CD4-positive, alpha-beta T cell (primary cell): Measurements from ENCODE around the gene LPAR6. TPM values are rescaled to one million over a fixed set of nuclear protein-coding genes. Genes with fewer than 3 reads are reported as not detected.
A peak's percentile ranks its signal among the peaks of the same experiment; 100 is the strongest.
"Not testable (repeated sequence)": the region's sequence is repeated elsewhere in the genome, so short reads cannot be mapped to it uniquely, and the experiment has no call there.

Source experiments
- ATAC-seq: fragments of 200-7000 bp; cut with Tn5 transposase; one replicate; pipeline ENCODE4 v1.10.0; 2022; ENCODE audit warnings: mild to moderate bottlenecking; ENCODE audit not compliant: poor library complexity
- CTCF ChIA-PET: fragments of 350-600 bp; sonication (Branson Sonifier 250); formaldehyde crosslinking; loops from one replicate; lab custom pipeline; 2021; ENCODE audit warnings: antibody characterized with exemption, inconsistent platforms; lab: Charles Lee
- POLR2A ChIA-PET: fragments of 350-600 bp; sonication (Branson Sonifier 250); formaldehyde crosslinking; loops from one replicate; lab custom pipeline; 2021; ENCODE audit warnings: antibody characterized with exemption, inconsistent platforms; lab: Charles Lee
- DNase-seq, 14 experiments: peaks; one replicate each; pipeline ENCODE4 v3.0.0-alpha.2; 2013 to 2020; ENCODE audit warnings: mixed read lengths in 2 of 14
- H3K27ac ChIP-seq, 2 donors: one replicate each; pipeline versions ENCODE4 v1.5.1 to v1.7.0; 2013; ENCODE audit warnings: low read length in 2 of 2, low read depth in 1 of 2, mild to moderate bottlenecking in 1 of 2
- H3K27me3 ChIP-seq, 2 experiments: 1 replicate in 1 of 2; 2 replicates in 1 of 2; pipeline versions ENCODE4 v1.6.1 to v1.7.0; 2013; ENCODE audit warnings: low read length in 2 of 2, control low read depth in 1 of 2, mild to moderate bottlenecking in 1 of 2, moderate library complexity in 1 of 2; ENCODE audit not compliant: insufficient read depth in 2 of 2, control insufficient read depth in 1 of 2
- H3K36me3 ChIP-seq: one replicate; pipeline ENCODE4 v1.6.1; 2013; ENCODE audit warnings: low read length, control low read depth; ENCODE audit not compliant: insufficient read depth
- H3K4me1 ChIP-seq: one replicate; pipeline ENCODE4 v1.6.1; 2013; ENCODE audit warnings: low read length, control low read depth; ENCODE audit not compliant: insufficient read depth
- H3K4me3 ChIP-seq: one replicate; pipeline ENCODE4 v1.5.1; 2013; ENCODE audit warnings: mild to moderate bottlenecking, low read length, moderate library complexity
- H3K9me3 ChIP-seq, 2 experiments: 1 replicate in 1 of 2; 2 replicates in 1 of 2; pipeline versions ENCODE4 v1.6.1 to v1.7.0; 2013; ENCODE audit warnings: low read length in 2 of 2, mild to moderate bottlenecking in 2 of 2, control low read depth in 1 of 2, moderate library complexity in 1 of 2; ENCODE audit not compliant: control insufficient read depth in 1 of 2, insufficient read depth in 1 of 2
- H3K27ac Mint-ChIP-seq: one replicate; pipeline ENCODE4 v1.8.0; 2020; ENCODE audit warnings: mixed read lengths
- H3K27me3 Mint-ChIP-seq: one replicate; pipeline ENCODE4 v1.8.0; 2021; ENCODE audit warnings: mixed read lengths
- H3K36me3 Mint-ChIP-seq: one replicate; pipeline ENCODE4 v1.8.0; 2021; ENCODE audit warnings: low read depth, mixed read lengths
- H3K4me1 Mint-ChIP-seq: one replicate; pipeline ENCODE4 v1.8.0; 2021; ENCODE audit warnings: low read depth, mixed read lengths
- H3K4me3 Mint-ChIP-seq: one replicate; pipeline ENCODE4 v1.8.0; 2020; ENCODE audit warnings: mild to moderate bottlenecking, mixed read lengths
- H3K9me3 Mint-ChIP-seq: one replicate; pipeline ENCODE4 v1.8.0; 2020; ENCODE audit warnings: mixed read lengths
- intact Hi-C, 2 experiments: fragments of 100-400 bp; cut with DNase I in 1 of 2; cut with micrococcal nuclease in 1 of 2; formaldehyde crosslinking; loops; one replicate each; pipeline versions ENCODE4 v1.15.1 to v1.9.0; 2023 to 2025; cut with DNase I, micrococcal nuclease
- polyA plus RNA-seq, 2 donors: library from polyadenylated mRNA; unstranded; fragments of 120-200 nt; gene quantifications; one replicate each; pipeline ENCODE4 v1.2.1, GENCODE V29; 2013
- total RNA-seq, 174 experiments: library from RNA in 2 of 174; stranded (reverse) in 2 of 174; gene quantifications; one replicate each; pipeline ENCODE4 v1.2.3 and lab custom pipeline; 2021 to 2026
- TF ChIP-seq, protein P1 (sequence below): fragments of 200-600 bp; IDR thresholded peaks from one replicate; pipeline ENCODE4 v1.8.0; 2022; ENCODE audit warnings: antibody characterized with exemption, mild to moderate bottlenecking

The LPAR6 gene, protein sequence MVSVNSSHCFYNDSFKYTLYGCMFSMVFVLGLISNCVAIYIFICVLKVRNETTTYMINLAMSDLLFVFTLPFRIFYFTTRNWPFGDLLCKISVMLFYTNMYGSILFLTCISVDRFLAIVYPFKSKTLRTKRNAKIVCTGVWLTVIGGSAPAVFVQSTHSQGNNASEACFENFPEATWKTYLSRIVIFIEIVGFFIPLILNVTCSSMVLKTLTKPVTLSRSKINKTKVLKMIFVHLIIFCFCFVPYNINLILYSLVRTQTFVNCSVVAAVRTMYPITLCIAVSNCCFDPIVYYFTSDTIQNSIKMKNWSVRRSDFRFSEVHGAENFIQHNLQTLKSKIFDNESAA
- total RNA-seq = 10 to 100 TPM; 15.5 to 19.4 TPM
- 150 TPM for polyA plus RNA-seq (2013, experiment 1 of 2)
- 105 TPM for polyA plus RNA-seq (2013, experiment 2 of 2)
- total RNA-seq (lab: John Stamatoyannopoulos, UW) = 3.2 to 434 (median 113) reads per million in 172 experiments

DNA sequence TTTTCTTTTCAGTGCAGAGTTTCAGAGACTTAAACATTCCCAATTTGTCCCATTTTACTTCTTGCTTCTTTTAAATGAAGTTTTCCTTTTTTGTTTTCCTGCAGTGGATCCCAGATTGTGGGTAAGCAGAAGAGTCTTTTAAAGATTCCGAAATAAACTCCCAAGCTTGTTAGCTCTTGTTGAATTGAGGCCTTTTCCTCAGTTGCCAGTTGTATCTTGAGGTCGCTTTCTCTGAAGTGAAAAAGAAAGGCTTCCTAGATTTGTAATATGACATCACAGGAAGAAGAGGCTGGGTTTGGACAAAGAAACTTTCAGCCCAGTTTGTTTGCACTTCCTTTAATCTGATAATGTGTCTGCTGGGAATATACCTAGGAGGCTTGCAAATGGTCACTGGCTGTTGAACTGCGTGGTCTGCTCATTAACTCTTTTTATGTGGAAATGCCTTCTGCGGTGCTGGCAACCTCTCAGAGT lies at the start of gene LPAR6:
LPAR6 (minus strand) TSS at position 233 of the 471 bp plus-strand sequence. CDS start 690 bp downstream, outside the sequence.
- DNase-seq (peak in 4 of 14 experiments; percentile 23 to 87 (median 72)), ATAC-seq (peak; percentile 52)
- peak within 1 kb of the TSS; percentile 67 to 78 for H3K27ac ChIP-seq
- H3K9me3 Mint-ChIP-seq = no peaks in the 10 kb centered on the region
- no peaks in the 10 kb centered on the region for H3K27me3 ChIP-seq
- no peaks in the 10 kb centered on the region for H3K9me3 ChIP-seq
- H3K27me3 Mint-ChIP-seq = no peaks in the 10 kb centered on the region
- TF ChIP-seq, protein P1, sequence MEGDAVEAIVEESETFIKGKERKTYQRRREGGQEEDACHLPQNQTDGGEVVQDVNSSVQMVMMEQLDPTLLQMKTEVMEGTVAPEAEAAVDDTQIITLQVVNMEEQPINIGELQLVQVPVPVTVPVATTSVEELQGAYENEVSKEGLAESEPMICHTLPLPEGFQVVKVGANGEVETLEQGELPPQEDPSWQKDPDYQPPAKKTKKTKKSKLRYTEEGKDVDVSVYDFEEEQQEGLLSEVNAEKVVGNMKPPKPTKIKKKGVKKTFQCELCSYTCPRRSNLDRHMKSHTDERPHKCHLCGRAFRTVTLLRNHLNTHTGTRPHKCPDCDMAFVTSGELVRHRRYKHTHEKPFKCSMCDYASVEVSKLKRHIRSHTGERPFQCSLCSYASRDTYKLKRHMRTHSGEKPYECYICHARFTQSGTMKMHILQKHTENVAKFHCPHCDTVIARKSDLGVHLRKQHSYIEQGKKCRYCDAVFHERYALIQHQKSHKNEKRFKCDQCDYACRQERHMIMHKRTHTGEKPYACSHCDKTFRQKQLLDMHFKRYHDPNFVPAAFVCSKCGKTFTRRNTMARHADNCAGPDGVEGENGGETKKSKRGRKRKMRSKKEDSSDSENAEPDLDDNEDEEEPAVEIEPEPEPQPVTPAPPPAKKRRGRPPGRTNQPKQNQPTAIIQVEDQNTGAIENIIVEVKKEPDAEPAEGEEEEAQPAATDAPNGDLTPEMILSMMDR = no peak
- peaks cover 4% of the 10 kb centered on the region for H3K36me3 ChIP-seq
- intact Hi-C loops = loop anchor here (1.0 to 5.0 kb wide), 7 partner anchors 10 to 168 kb away; partner anchors contain the start of gene RCBTB2 (in 1 of the 2)
- ChIA-PET CTCF (interaction anchor here (1.2 to 1.3 kb wide), 2 partner anchors 13 to 167 kb away, joined by 3 to 4 read pairs; no protein-coding TSS in a partner anchor), POLR2A (interaction anchor here (0.5 to 3.7 kb wide), 14 partner anchors 11 to 376 kb away, joined by 3 to 39 read pairs (median 5); partner anchors contain the start of genes MED4, NUDT15 and RCBTB2)
- peaks cover 12% of the 10 kb centered on the region for H3K4me1 ChIP-seq
- peak within 1 kb of the TSS; percentile 95 for H3K27ac Mint-ChIP-seq
- peaks cover 29% of the 10 kb centered on the region for H3K36me3 Mint-ChIP-seq
- H3K4me1 Mint-ChIP-seq = peaks cover 44% of the 10 kb centered on the region
- H3K4me3 ChIP-seq = peak within 1 kb of the TSS; percentile 88
- peak within 1 kb of the TSS; percentile 95 for H3K4me3 Mint-ChIP-seq

DNA sequence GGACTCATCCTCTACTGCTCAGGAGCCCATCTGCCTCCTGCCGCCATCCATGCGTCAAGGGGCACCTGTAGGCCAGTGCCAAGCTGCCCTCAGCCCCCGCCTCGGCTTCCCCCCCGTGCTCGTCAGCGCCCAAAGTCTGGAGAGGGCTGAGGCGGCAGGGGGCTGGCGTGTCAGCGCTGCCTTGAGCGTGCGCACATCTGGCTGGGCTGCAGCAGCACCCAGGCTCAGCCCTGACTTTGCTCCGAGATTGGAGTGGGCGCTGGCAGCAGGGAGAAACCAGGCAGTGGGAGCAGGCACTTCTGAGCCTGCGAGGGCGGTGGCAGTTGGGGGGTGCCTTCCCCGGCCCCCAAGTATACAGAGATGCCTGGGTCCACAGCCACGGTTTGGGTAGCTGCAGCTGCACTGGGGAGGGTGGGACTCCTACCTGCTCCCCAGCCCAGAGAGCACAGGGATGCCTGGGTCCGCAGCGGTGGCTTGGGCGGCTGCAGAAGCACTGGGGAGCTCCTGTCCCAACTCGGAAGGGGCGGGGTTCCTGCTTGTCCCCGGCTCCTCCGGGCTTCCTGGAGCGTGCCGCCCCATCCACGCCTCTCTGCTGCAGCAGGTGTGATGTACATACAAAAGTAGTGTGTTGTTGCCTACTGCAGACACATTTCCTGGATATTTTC lies 44.8 kb upstream of the LPAR6 start:
- H3K27me3 Mint-ChIP-seq = no peaks in the 10 kb centered on the region
- no peaks in the 10 kb centered on the region for H3K9me3 ChIP-seq
- ATAC-seq = no peak
- peaks cover 33% of the 10 kb centered on the region for H3K36me3 ChIP-seq
- no peak overlapping the region for H3K27ac Mint-ChIP-seq
- no peak overlapping the region for H3K4me3 ChIP-seq
- no peak overlapping the region for H3K4me3 Mint-ChIP-seq
- no peaks in the 10 kb centered on the region for H3K27me3 ChIP-seq
- H3K4me1 ChIP-seq = no peaks in the 10 kb centered on the region
- peaks cover 6% of the 10 kb centered on the region for H3K4me1 Mint-ChIP-seq
- intact Hi-C loops = no loop called here
- H3K27ac ChIP-seq = no peak overlapping the region
- TF ChIP-seq, protein P1 = no peak
- ChIA-PET CTCF (no interaction called here), POLR2A (interaction anchor here (1.0 to 1.3 kb wide), 3 partner anchors 48 to 75 kb away, joined by 3 read pairs; no protein-coding TSS in a partner anchor)
- DNase-seq = no peak
- peaks cover 78% of the 10 kb centered on the region for H3K36me3 Mint-ChIP-seq
- no peaks in the 10 kb centered on the region for H3K9me3 Mint-ChIP-seq

DNA sequence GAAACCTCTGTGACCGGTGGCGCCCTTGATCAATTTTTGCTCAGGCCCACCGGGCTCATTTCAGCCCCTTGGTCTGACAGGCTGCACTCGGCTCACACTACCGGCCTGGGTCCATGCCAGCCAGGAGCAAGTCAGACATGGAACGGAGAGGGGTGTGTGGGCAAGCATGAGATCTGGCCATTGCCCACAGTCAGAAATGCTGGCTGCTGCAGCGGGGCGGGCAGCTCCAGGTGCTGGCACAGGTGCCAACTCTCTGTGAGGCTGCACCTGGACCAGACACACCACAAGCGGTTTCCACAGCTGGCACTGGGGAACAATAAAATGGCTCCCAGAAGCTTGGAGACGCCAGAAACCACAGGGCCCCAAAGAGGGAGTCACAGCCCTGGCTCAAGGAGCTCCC lies 43.6 kb upstream of the LPAR6 start:
- CTCF ChIA-PET = interaction anchor here (2.2 kb wide), 1 partner anchor 49 kb away, joined by 5 read pairs; no protein-coding TSS in a partner anchor
- H3K27ac Mint-ChIP-seq = no peak overlapping the region
- intact Hi-C loops = no loop called here

DNA sequence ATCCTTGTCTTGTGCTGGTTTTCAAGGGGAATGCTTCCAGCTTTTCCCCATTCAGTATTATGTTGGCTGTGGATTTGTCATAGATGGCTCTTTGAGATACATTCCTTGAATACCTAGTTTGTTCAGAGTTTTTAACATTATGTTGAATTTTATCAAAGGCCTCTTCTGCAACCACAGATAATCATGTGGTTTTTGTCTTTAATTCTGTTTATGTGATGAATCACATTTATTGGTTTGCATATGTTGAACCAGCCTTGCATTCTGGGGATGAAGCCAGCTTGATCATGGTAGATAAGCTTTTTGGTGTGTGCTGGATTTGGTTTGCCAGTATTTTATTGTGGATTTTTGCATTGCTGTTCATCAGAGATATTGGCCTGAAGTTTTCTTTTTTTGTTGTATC lies 38.3 kb upstream of the LPAR6 start:
- H3K4me3 ChIP-seq, H3K4me3 Mint-ChIP-seq, DNase-seq, POLR2A ChIA-PET, H3K27ac ChIP-seq, H3K27ac Mint-ChIP-seq, H3K27me3 ChIP-seq, ATAC-seq, H3K4me1 ChIP-seq, intact Hi-C loops, H3K27me3 Mint-ChIP-seq, H3K9me3 ChIP-seq, H3K9me3 Mint-ChIP-seq: not testable (repeated sequence)
- Mint-ChIP-seq H3K4me1 (peaks cover 14% of the 10 kb centered on the region), H3K36me3 (peaks cover 50% of the 10 kb centered on the region)
- peaks cover 14% of the 10 kb centered on the region for H3K36me3 ChIP-seq
- CTCF ChIA-PET = interaction anchor here (1.1 kb wide), 1 partner anchor 129 kb away, joined by 3 read pairs; no protein-coding TSS in a partner anchor

More for the DNA sequence above, 43.6 kb upstream of the LPAR6 start:
- no peaks in the 10 kb centered on the region for H3K27me3 Mint-ChIP-seq
- peaks cover 6% of the 10 kb centered on the region for H3K4me1 Mint-ChIP-seq
- no peaks in the 10 kb centered on the region for H3K9me3 ChIP-seq
- H3K27ac ChIP-seq = no peak overlapping the region
- H3K4me3 Mint-ChIP-seq = no peak overlapping the region
- H3K9me3 Mint-ChIP-seq = peaks cover 4% of the 10 kb centered on the region
- no peaks in the 10 kb centered on the region for H3K4me1 ChIP-seq
- H3K27me3 ChIP-seq = no peaks in the 10 kb centered on the region
- peaks cover 83% of the 10 kb centered on the region for H3K36me3 Mint-ChIP-seq
- POLR2A ChIA-PET = no interaction called here
- TF ChIP-seq, protein P1 = no peak
- H3K4me3 ChIP-seq = no peak overlapping the region
- ATAC-seq = no peak
- H3K36me3 ChIP-seq = peaks cover 31% of the 10 kb centered on the region
- DNase-seq = no peak
